ENCODE data around the gene ROR2. TPM values are rescaled to one million over a fixed set of nuclear protein-coding genes. Genes with fewer than 3 reads are reported as not detected.

ROR2 gene
- total RNA-seq, 1 experiment from 2014 or later, result 2.7 TPM

- no peak overlapping the region for H3K14ac ChIP-seq (ENCODE audit: insufficient read depth, low read length)
- H3K9ac ChIP-seq (ENCODE audit: extremely low read depth, insufficient read length, low read length), result no peak overlapping the region
- no peak overlapping the region for H2AFZ ChIP-seq (ENCODE audit: low read length)
- H3T11ph ChIP-seq (ENCODE audit: low read length), result no peak overlapping the region
- H3K4me1 ChIP-seq (ENCODE audit: insufficient read depth, low read length), result no peaks in the 10 kb centered on the region
- Mint-ChIP-seq H3K4me3 (no peak overlapping the region), H3K4me1 (0 out of 4 replicates have a peak, but pooled peaks cover 0 to 2% of the 10 kb centered on the region in 2 experiments), H3K27me3 (ENCODE audit: low read depth) (peaks cover under 1% of the 10 kb centered on the region; the same call in 1 of the 2 replicates), H3K9me3 (no peaks in the 10 kb centered on the region), H3K36me3 (ENCODE audit: insufficient read depth in 1 of 3, low read depth in 3 of 3) (no peaks in the 10 kb centered on the region), H3K27ac (no peak overlapping the region)
- no peak overlapping the region for H2BK12ac ChIP-seq (ENCODE audit: insufficient read length, low read depth, low read length)
- no peak overlapping the region for H2BK120ac ChIP-seq (ENCODE audit: low read depth, low read length, poor library complexity, severe bottlenecking)
- no peak overlapping the region for H4K91ac ChIP-seq (ENCODE audit: insufficient read length, low read depth, low read length)
- H3K4me2 ChIP-seq (ENCODE audit: insufficient read depth, insufficient read length, low read length), result no peak overlapping the region
- H2AK5ac ChIP-seq (ENCODE audit: insufficient read length, low read length), result no peak overlapping the region
- DNase-seq, result no peak
- no peaks in the 10 kb centered on the region for H3K79me2 ChIP-seq (ENCODE audit: insufficient read depth, low read length)
- H2BK20ac ChIP-seq (ENCODE audit: low read depth, low read length, poor library complexity, severe bottlenecking), result no peak overlapping the region
- no peak for TF ChIP-seq CTCF (conservative IDR thresholded peaks at IDR 0.05)
- H2BK15ac ChIP-seq (ENCODE audit: low read depth, low read length), result no peak overlapping the region
- H3K23me2 ChIP-seq (ENCODE audit: insufficient read length, low read depth, low read length, poor library complexity, severe bottlenecking), result no peaks in the 10 kb centered on the region
- no peak overlapping the region for H3K56ac ChIP-seq (ENCODE audit: insufficient read length, low read depth, low read length)
- H4K20me1 ChIP-seq (ENCODE audit: control insufficient read depth, insufficient read depth, insufficient read length), result no peaks in the 10 kb centered on the region
- no peak overlapping the region for H3K27ac ChIP-seq (ENCODE audit: insufficient read length, low read depth, low read length)
- H3K79me1 ChIP-seq (ENCODE audit: insufficient read depth, low read depth, low read length, poor library complexity, severe bottlenecking), result no peaks in the 10 kb centered on the region
- H3K4ac ChIP-seq (ENCODE audit: low read depth, low read length), result no peak overlapping the region
- no peak overlapping the region for H4K5ac ChIP-seq (ENCODE audit: insufficient read length, low read depth, low read length)
- no CpG with 5 or more reads among the region's 46 CpGs for WGBS (ENCODE audit: extremely low coverage, insufficient read length, low lambda C conversion rate)
- H2BK5ac ChIP-seq (ENCODE audit: insufficient read length, low read length), result no peak overlapping the region
- no peak overlapping the region for H3K18ac ChIP-seq (ENCODE audit: insufficient read length, low read depth, low read length)
- H3K23ac ChIP-seq (ENCODE audit: insufficient read length, low read depth, low read length), result no peak overlapping the region
- H3K9me3 ChIP-seq (ENCODE audit: control insufficient read depth, low read depth, low read length), result no peaks in the 10 kb centered on the region
- no peaks in the 10 kb centered on the region for H3K27me3 ChIP-seq (ENCODE audit: insufficient read depth, low read length)
- H4K8ac ChIP-seq (replicated peaks; ENCODE audit: insufficient read length, low read depth, low read length), result no peak overlapping the region
These were observed 216.9 kb downstream of the ROR2 start for GRCh38 chr9:91733006-91733624.
